GM12878 (cell line): ENCODE measurements around the gene EFNA4. TPM values are rescaled to one million over a fixed set of nuclear protein-coding genes. Genes with fewer than 3 reads are reported as not detected.

Experiments
- CTCF ChIP-seq, 3 experiments: IDR thresholded peaks in 2 of 3; conservative IDR thresholded peaks in 1 of 3; 2 replicates each; pipeline ENCODE4 v1.5.1; 2011; ENCODE audit warnings: low read depth in 3 of 3, low read length in 3 of 3, mild to moderate bottlenecking in 3 of 3, control low read depth in 2 of 3, moderate library complexity in 2 of 3, inconsistent platforms in 1 of 3, mixed read lengths in 1 of 3; ENCODE audit not compliant: control insufficient read depth in 2 of 3, insufficient read depth in 1 of 3; ENCODE audit errors: extremely low read depth in 1 of 3
- EGR1 ChIP-seq, 2 experiments: IDR thresholded peaks; 1 replicate in 1 of 2; 2 replicates in 1 of 2; pipeline ENCODE4 v1.6.1; 2011 to 2012; ENCODE audit warnings: low read depth in 2 of 2, low read length in 2 of 2, borderline replicate concordance in 1 of 2, mild to moderate bottlenecking in 1 of 2, moderate library complexity in 1 of 2
- HCFC1 ChIP-seq: fragments of 150-350 bp; IDR thresholded peaks from 2 replicates; pipeline ENCODE4 v1.6.1; 2014; ENCODE audit warnings: low read length
- HSF1 ChIP-seq: fragments of 150-350 bp; IDR thresholded peaks from 2 replicates; pipeline ENCODE4 v1.6.1; 2014; ENCODE audit warnings: mild to moderate bottlenecking, low read depth, low read length
- IKZF1 ChIP-seq: fragments of 450-650 bp; conservative IDR thresholded peaks from 2 replicates; pipeline ENCODE4 v1.6.1; 2017; ENCODE audit warnings: antibody characterized with exemption, mild to moderate bottlenecking
- IRF3 ChIP-seq: fragments of 450-650 bp; IDR thresholded peaks from 2 replicates; pipeline ENCODE4 v1.6.1; 2014; ENCODE audit warnings: mild to moderate bottlenecking
- LARP7 ChIP-seq: fragments of 450-650 bp; IDR thresholded peaks from 2 replicates; pipeline ENCODE4 v1.6.1; 2017; ENCODE audit warnings: mild to moderate bottlenecking
- MAX ChIP-seq: IDR thresholded peaks from 2 replicates; pipeline ENCODE4 v1.6.1; 2012; ENCODE audit warnings: low read depth, low read length, improper control_type of control experiment
- MYC ChIP-seq: IDR thresholded peaks from 2 replicates; pipeline ENCODE4 v1.6.1; 2011; ENCODE audit warnings: mild to moderate bottlenecking, low read length, moderate library complexity, inconsistent platforms; ENCODE audit not compliant: insufficient read depth, insufficient replicate concordance, insufficient read length, severe bottlenecking
- RAD51 ChIP-seq: fragments of 450-650 bp; IDR thresholded peaks from 2 replicates; pipeline ENCODE4 v1.6.1; 2016; ENCODE audit warnings: moderate library complexity, mild to moderate bottlenecking, inconsistent platforms
- RELB ChIP-seq: fragments of 450-650 bp; IDR thresholded peaks from 2 replicates; pipeline ENCODE4 v1.6.1; 2017; ENCODE audit warnings: low read depth, mild to moderate bottlenecking, moderate library complexity
- RUNX3 ChIP-seq: IDR thresholded peaks from 2 replicates; pipeline ENCODE4 v1.6.1; 2012; ENCODE audit warnings: low read length, inconsistent platforms
- SIX5 ChIP-seq: IDR thresholded peaks from 2 replicates; pipeline ENCODE4 v1.6.1; 2011; ENCODE audit warnings: mild to moderate bottlenecking, low read depth, low read length, moderate library complexity; ENCODE audit not compliant: severe bottlenecking
- SMC3 ChIP-seq: IDR thresholded peaks from 2 replicates; pipeline ENCODE4 v1.6.1; 2011; ENCODE audit warnings: low read length, improper control_type of control experiment, borderline replicate concordance
- ZBTB4 ChIP-seq: fragments of 450-650 bp; formaldehyde crosslinking; IDR thresholded peaks from 2 replicates; pipeline ENCODE4 v1.4.0; 2022; ENCODE audit warnings: mild to moderate bottlenecking, moderate library complexity
- polyA plus RNA-seq, 11 experiments: library from polyadenylated mRNA; depleted of rRNA in 4 of 11; unstranded in 6 of 11; stranded (reverse) in 5 of 11; fragments of >200 nt; fragmentation: Nextera tagmentation in 4 of 11; fragmentation: Illumina TruSeq in 1 of 11; extraction: Ambion mirVana in 4 of 11; extraction: Trizol in 1 of 11; gene quantifications; 1 replicate in 1 of 11; 2 replicates in 10 of 11; pipeline versions ENCODE4 v1.2.1 to v1.2.3, GENCODE V29; 2011 to 2016; ENCODE audit warnings: inconsistent platforms in 2 of 11, missing spikeins in 2 of 11, low read depth in 1 of 11
- total RNA-seq, 4 experiments: library from RNA; depleted of rRNA in 3 of 4; stranded (reverse); fragments of >200 nt in 3 of 4; fragmentation: Illumina TruSeq in 1 of 4; extraction: Trizol in 1 of 4; gene quantifications; 2 replicates each; pipeline versions ENCODE4 v1.2.1 to v1.2.3, GENCODE V29; 2013 to 2021

EFNA4 gene
- total and polyA plus RNA-seq, 10 of the 15 experiments (the other 5 are each of a cell fraction or from before 2014, with no cell fraction given), result 0.52 to 14.1 (median 4.8) TPM

GRCh38 chr1:155091071-155092051, 27.8 kb downstream of the EFNA4 start (continued):
- TF ChIP-seq CTCF (IDR thresholded peaks at IDR 0.05 in 2 of 3, conservative IDR thresholded peaks at IDR 0.05 in 1 of 3; ENCODE audit: control insufficient read depth in 2 of 3, extremely low read depth in 1 of 3, insufficient read depth in 1 of 3, low read depth in 3 of 3, low read length in 3 of 3) (peak; percentile 85 to 98 (median 97)), MYC (peak; percentile 28), EGR1 (IDR thresholded peaks at IDR 0.05; ENCODE audit: borderline replicate concordance in 1 of 2, low read depth in 2 of 2, low read length in 2 of 2) (no peak), IRF3 (0 out of 2 replicates have a peak, but pooled peaks have one; percentile 43), RUNX3 (peak; percentile 42; the same call in 1 of the 2 replicates), SIX5 (no peak), LARP7 (peak; percentile 48; the same call in 1 of the 2 replicates), RAD51 (peak; percentile 34; the same call in 1 of the 2 replicates), RELB (no peak), HSF1 (no peak), SMC3 (peak; percentile 96), HCFC1 (no peak), MAX (peak; percentile 73; the same call in 1 of the 2 replicates), ZBTB4 (CRISPR knock-in tag) (no peak), IKZF1 (0 out of 2 replicates have a peak, but pooled peaks have one; percentile 25)
